GM12872 (cell line): ENCODE results near the gene ACTN2.

Experiments
- TF ChIP-seq, protein P1 (sequence below): IDR thresholded peaks from 3 replicates; pipeline ENCODE4 v1.5.1; 2011; ENCODE audit warnings: low read depth, mild to moderate bottlenecking, low read length, moderate library complexity; ENCODE audit not compliant: insufficient read depth

The ACTN2 gene

DNA sequence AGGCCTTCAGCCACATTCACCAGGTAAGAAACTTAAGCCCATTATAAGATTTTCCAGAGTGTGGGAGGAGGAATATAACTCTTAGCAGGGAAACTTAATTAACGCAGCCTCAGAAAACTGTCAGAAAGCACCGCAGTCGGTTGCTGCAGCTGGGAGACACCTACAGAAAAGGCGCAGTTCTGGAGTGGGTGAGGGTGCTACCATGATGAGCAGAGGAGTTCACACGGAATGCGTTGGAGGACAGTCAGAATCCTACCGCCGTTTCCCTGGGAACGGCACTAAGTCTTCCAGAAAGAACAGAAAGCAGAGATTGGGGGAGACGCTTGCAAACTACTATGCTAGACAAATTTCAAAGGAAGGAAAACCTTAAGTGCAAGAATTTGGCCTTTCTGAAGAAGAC is 6.4 kb downstream of the ACTN2 start:
- TF ChIP-seq, protein P1, sequence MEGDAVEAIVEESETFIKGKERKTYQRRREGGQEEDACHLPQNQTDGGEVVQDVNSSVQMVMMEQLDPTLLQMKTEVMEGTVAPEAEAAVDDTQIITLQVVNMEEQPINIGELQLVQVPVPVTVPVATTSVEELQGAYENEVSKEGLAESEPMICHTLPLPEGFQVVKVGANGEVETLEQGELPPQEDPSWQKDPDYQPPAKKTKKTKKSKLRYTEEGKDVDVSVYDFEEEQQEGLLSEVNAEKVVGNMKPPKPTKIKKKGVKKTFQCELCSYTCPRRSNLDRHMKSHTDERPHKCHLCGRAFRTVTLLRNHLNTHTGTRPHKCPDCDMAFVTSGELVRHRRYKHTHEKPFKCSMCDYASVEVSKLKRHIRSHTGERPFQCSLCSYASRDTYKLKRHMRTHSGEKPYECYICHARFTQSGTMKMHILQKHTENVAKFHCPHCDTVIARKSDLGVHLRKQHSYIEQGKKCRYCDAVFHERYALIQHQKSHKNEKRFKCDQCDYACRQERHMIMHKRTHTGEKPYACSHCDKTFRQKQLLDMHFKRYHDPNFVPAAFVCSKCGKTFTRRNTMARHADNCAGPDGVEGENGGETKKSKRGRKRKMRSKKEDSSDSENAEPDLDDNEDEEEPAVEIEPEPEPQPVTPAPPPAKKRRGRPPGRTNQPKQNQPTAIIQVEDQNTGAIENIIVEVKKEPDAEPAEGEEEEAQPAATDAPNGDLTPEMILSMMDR: no peak

DNA sequence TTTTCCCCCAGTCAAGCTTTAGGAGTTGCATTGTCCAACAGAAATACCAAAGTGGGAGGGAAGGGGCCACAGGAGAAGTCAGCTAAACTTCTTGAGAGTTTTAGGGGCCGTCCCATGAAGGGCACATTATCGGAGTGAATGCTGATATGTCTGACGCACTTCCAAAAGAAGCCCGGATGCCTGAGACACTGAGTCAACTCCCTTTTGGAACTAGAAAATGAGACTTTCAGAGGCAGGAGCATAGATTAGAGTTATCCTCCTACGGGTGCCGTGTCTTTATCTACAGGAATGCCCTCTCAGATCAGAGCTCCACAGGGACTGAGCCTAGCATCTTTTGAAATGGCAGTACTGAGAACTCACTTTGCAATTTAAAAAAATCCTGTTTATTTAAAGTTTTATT is 13.1 kb downstream of the ACTN2 start:
- TF ChIP-seq, protein P1: no peak

DNA sequence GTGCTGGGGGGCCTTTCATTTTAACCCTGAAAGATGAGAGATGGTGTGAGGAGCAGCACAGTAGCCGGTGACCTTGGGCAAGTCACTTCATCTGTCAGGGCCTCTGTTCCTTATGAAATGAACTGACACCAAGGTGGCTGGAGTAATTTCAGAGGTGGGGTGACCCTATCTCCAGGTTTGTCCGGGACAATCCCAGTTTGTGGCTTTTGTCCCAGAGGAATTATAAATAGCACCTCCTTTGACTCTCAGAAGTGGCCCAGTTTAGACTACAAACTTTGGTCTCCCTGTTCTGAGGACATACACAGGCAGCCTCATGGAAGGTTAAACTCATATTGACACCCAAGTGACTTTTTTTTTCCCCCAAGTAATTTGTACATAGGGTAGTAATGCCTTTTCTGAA is 14.6 kb downstream of the ACTN2 start:
- TF ChIP-seq, protein P1: no peak

DNA sequence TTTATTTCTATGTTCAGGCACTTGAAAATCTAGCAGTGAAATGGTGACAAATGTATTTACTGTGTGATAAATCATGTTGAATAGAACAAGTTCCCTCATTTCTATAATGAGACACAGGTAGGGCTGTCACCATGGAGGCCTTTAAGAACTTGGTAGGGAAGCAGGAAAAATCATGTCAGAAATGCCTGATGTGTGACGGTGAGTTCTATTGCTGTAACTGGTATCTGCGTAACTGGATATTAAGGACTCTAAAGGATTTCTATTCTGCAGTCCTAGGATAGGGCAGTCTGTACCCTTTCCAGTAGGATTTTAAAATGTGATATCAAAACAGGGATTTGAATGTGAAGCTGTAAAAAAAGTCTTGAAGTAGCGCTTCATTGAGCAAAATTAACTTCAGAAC is 15.5 kb downstream of the ACTN2 start:
- TF ChIP-seq, protein P1: no peak

DNA sequence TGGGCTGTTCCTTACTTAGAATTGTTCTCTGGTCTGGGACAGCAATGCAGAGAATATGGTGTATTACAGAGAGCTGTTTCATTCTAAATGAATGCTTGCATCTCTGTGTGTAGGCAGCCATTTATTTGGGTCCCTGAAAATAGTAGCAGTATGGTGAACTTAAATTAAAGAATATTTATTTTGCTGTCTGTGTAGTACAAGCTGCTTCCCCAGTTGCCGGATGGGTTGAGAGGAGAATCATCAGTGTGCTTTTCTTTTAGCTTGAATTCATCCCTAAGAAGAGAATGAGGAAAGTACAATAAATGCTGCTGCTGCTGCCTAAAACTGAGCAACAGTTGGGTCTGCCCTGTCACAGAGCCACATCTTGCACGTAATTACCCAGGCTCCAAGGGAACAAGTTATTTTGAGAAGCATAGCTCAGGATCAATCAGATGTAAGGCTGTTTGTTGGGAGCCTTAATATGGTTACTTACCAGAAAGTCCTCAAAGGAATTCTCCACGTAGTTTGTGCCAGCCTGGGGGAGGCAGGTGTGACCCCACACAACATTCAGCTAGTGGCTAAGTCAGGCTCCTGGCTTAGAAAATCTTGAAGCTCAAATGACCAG is 16.6 kb downstream of the ACTN2 start:
- TF ChIP-seq, protein P1: no peak

DNA sequence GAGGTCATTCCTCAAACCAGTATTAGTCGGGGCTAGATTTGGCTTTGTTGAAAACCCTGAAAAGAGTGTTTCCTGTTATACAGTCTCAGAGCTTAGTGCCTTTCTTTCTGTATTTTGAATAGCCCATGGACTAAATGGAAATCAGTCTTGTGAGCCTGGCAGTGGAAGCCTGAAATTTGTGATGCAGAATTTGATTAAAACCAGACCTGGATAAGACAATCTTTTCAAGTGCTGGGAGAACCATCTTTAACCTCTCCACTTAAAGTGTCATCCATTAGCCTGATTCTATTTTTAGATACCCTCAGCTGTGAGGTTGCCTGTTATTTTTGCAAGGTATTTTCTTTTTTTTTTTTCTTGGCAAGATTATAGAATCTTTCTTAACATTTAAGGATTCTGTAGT is 19.5 kb downstream of the ACTN2 start:
- TF ChIP-seq, protein P1: no peak

DNA sequence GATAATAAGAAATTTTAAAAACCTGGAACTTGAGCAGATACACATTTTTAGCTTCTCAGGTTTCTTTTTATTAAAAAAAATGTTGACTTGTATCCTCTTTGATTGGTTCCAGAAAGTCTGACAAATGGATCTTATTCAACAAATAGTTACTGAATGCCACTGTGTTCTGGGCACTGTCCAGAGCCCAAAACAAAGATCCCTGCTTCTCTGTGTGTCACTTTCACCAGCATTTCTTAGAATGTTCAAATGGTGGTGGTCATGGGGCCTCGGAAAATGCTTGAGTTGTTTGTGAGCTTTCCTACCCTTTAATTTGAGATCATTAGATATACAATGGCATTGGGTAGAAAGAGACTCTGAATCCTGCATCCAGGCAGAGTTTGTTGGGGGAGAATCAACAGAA is 19.9 kb downstream of the ACTN2 start:
- TF ChIP-seq, protein P1: no peak

DNA sequence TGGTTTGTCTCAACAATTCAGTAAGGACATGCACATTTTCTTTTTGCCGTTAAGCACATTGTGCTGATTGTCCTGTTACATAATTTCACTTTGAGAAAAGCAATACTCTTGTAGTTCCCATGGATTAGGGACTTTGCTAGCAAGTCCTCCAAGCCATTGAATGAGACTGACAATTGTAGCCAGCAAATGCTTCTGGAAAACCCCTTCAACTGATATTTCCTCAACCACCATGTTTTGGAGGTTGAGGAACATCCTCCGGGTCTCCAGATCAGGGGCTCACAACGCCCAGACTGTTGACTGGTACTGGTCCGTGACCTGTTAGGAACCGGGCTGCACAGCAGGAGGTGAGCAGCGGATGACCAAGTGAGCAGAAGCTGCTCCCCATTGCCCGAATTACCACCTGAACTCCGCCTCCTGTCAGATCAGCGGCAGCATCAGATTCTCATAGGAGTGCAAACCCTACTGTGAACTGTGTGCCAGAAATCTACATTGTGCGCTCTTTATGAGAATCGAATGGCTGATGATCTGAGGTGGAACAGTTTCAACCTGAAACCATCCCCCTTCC is 24.1 kb downstream of the ACTN2 start:
- TF ChIP-seq, protein P1: no peak
